BJ (cell line): ENCODE results near the gene HEPACAM. TPM values are rescaled to one million over a fixed set of nuclear protein-coding genes. Genes with fewer than 3 reads are reported as not detected.
A peak's percentile ranks its signal among the peaks of the same experiment; 100 is the strongest.

ENCODE experiments used
- CTCF ChIA-PET: fragments of 350-600 bp; formaldehyde crosslinking; extraction: SDS; loops from one replicate; lab custom pipeline; 2021; ENCODE audit warnings: antibody characterized with exemption, inconsistent platforms; lab: Yijun Ruan, JAX
- POLR2A ChIA-PET: fragments of 300-600 bp; sonication (Branson Sonifier 250); formaldehyde crosslinking; extraction: SDS; loops from one replicate; lab custom pipeline; 2021; ENCODE audit warnings: antibody characterized with exemption; lab: Charles Lee
- DNase-seq: peaks from one replicate; pipeline ENCODE4 v3.0.0-alpha.2; 2011; ENCODE audit warnings: low read depth
- H3K27me3 ChIP-seq: 2 replicates; pipeline ENCODE4 v1.6.0; 2011; ENCODE audit warnings: low read length; ENCODE audit not compliant: control insufficient read depth, insufficient read depth
- H3K36me3 ChIP-seq: 2 replicates; pipeline ENCODE4 v1.5.1; 2011; ENCODE audit warnings: low read length; ENCODE audit not compliant: control insufficient read depth, insufficient read depth
- H3K4me3 ChIP-seq: 2 replicates; pipeline ENCODE4 v1.5.1; 2011; ENCODE audit warnings: low read depth, mild to moderate bottlenecking, control low read depth, low read length
- CTCF ChIP-seq: IDR thresholded peaks from 2 replicates; pipeline ENCODE4 v1.5.1; 2011; ENCODE audit warnings: low read depth, mild to moderate bottlenecking, control low read depth, inconsistent platforms, low read length, moderate library complexity; ENCODE audit not compliant: insufficient read depth
- polyA plus RNA-seq: library from polyadenylated mRNA; depleted of rRNA; stranded (reverse); fragments of >200 nt; gene quantifications from 2 replicates; pipeline ENCODE4 v1.2.3, GENCODE V29; 2011

Gene HEPACAM
- polyA plus RNA-seq, 1 experiment: 0.06 TPM

GRCh38 chr11:124922831-124923230 is 13.0 kb downstream of the HEPACAM start:
- ChIA-PET POLR2A (no interaction called here), CTCF (interaction anchor here (0.9 kb wide), 1 partner anchor 12 kb away, joined by 3 read pairs; no protein-coding TSS in a partner anchor)
- no peak for TF ChIP-seq CTCF
- DNase-seq: no peak
- Histone ChIP-seq H3K4me3 (no peak overlapping the region), H3K27me3 (no peaks in the 10 kb centered on the region), H3K36me3 (no peaks in the 10 kb centered on the region)

GRCh38 chr11:124920870-124921609 is 14.8 kb downstream of the HEPACAM start:
- Histone ChIP-seq H3K4me3 (peak overlapping the region; percentile 34), H3K27me3 (no peaks in the 10 kb centered on the region), H3K36me3 (no peaks in the 10 kb centered on the region)
- POLR2A ChIA-PET: no interaction called here
- TF ChIP-seq CTCF: no peak
- CTCF ChIA-PET: interaction anchor here (1.3 to 1.8 kb wide), 3 partner anchors 10 to 27 kb away, joined by 3 to 8 read pairs (median 5); no protein-coding TSS in a partner anchor
- no peak for DNase-seq

GRCh38 chr11:124920356-124920755 is 15.5 kb downstream of the HEPACAM start:
- Histone ChIP-seq H3K36me3 (no peaks in the 10 kb centered on the region), H3K4me3 (no peak overlapping the region), H3K27me3 (no peaks in the 10 kb centered on the region)
- DNase-seq: no peak
- ChIA-PET POLR2A (no interaction called here), CTCF (interaction anchor here (1.2 to 2.1 kb wide), 5 partner anchors 11 to 222 kb away, joined by 3 to 8 read pairs (median 5); no protein-coding TSS in a partner anchor)
- no peak for TF ChIP-seq CTCF

DNA sequence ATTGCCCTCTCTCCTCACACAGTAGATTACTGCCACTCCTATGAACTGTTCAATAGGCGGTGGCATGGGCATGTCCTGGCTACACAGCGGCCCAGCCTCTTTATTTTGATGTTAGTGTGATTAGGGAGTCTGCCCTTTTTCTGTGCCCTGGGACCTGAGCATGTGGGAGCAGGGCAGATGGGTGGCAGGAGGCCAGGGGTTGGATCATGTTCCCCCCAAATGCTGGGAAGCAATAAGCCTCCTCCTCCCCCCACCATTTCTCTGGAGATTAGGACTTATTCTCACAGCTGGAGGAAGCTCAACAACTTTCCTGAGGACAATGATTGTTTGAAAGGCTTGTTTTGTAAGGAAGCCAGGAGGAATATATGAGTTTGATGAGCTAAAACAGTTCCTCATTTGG is 15.9 kb downstream of the HEPACAM start:
- POLR2A ChIA-PET: no interaction called here
- H3K36me3 ChIP-seq: no peaks in the 10 kb centered on the region
- no peak for DNase-seq
- CTCF ChIA-PET: interaction anchor here (0.8 to 2.1 kb wide), 6 partner anchors 11 to 485 kb away, joined by 3 to 8 read pairs (median 6); no protein-coding TSS in a partner anchor
- H3K4me3 ChIP-seq: no peak overlapping the region
- TF ChIP-seq CTCF: no peak
- no peaks in the 10 kb centered on the region for H3K27me3 ChIP-seq

DNA sequence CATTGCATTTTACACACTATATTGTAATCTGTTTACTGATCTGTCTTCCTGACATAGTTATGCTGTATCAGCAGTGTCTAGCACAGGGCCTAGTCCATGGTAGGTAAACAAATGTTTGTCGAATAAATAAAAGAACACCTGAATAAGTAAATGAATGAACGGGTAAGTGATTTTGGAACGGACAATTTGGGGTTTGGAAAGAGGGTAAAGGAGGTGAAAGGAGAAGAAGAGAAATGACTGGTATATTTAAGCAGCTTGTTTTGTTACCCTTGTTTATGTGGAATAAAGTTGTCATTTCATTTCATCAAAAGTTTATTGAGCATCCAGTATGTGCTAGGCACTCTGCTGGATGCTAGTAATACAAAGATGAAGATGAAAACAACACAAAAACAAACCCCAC is 16.9 kb downstream of the HEPACAM start, which contains the start of gene HEPN1:
Gene HEPN1 (plus strand): TSS at position 301 of the 400 bp plus-strand sequence.
- Histone ChIP-seq H3K27me3 (no peaks in the 10 kb centered on the region), H3K4me3 (no peak within 1 kb of the TSS), H3K36me3 (no peaks in the 10 kb centered on the region)
- TF ChIP-seq CTCF: no peak
- no peak for DNase-seq
- CTCF ChIA-PET: interaction anchor here (0.8 to 2.1 kb wide), 4 partner anchors 11 to 486 kb away, joined by 4 to 8 read pairs (median 6); no protein-coding TSS in a partner anchor
- POLR2A ChIA-PET: no interaction called here
